COLO668 (cell line): Measurements from ENCODE around the gene CTXN1.
"Not testable (repeated sequence)": the region's sequence is repeated elsewhere in the genome, so short reads cannot be mapped to it uniquely, and the experiment has no call there.

ENCODE experiments used
- DNase-seq: peaks from one replicate; lab custom pipeline; 2025; ENCODE audit not compliant: unreplicated experiment; lab: John Stamatoyannopoulos, UW

The CTXN1 gene

GRCh38 chr19:7947939-7948338 lies 22.0 kb upstream of the CTXN1 start:
- no peak for DNase-seq

- peak; percentile 89 for DNase-seq
These were observed 18.3 kb upstream of the CTXN1 start for GRCh38 chr19:7944177-7944761.

DNA sequence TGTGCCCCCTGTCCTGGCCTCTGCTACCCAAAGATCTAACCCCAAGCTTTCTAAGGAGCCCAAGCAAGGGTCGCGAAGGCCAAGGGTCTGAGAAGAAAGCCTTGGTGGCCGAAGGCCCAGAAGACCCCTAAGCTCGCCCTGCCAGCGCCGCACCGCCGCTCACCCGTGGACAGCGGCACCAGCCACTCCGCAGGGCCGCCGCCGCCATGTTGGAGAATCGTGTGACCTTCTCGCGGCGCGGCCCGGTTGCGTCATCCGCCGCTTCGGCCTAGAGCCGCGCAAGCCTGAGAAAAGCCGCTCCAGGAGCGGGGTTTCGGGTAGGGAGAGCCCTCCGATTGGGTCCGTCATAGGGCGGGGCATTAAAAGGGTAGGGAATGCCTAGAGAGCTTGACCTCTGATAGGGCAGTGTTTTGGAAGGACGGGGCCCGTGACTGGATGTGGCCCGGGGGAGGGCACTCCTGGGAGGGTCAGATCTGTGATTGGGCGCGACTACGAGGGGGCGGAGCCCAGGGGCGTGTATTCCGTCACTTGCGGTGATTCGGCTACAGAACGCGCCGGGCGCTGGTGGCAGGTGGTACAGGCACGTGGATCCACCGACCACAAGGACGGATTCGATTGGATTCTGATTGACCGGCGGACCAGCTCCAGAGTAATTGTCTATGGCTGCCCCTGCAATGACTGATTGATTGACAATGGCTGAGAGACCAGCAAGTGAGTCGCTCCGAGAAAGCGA lies 17.7 kb upstream of the CTXN1 start, which contains the start of gene TIMM44:
TSS of gene TIMM44 (minus strand) at position 223 of the 733 bp plus-strand sequence. CDS start at position 208, 15 bp downstream.
- DNase-seq = peak; percentile 99

DNA sequence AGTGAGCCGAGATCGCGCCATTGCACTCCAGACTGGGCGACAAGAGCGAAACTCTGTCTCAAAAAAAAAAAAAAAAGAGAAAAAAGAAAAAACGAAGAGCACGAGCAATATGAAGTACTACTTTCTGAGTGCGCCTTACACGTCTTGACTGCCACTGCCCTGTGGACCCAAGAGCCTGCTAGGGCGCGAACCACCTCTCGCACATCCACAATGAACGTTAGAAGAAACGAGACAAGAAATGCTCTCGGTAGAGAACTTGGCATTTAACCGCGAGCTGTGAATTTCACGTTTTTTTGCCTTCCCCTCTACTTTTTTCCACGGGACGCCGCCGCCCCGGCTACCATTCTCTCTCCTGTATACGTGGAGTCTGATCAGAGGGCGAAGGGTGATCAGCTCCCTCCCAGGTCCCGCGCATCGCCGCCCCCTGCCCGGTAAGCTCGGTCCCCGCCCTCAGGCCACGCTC lies 17.1 kb upstream of the CTXN1 start:
- DNase-seq = no peak

GRCh38 chr19:7941895-7942596 lies 16.1 kb upstream of the CTXN1 start:
- no peak for DNase-seq

DNA sequence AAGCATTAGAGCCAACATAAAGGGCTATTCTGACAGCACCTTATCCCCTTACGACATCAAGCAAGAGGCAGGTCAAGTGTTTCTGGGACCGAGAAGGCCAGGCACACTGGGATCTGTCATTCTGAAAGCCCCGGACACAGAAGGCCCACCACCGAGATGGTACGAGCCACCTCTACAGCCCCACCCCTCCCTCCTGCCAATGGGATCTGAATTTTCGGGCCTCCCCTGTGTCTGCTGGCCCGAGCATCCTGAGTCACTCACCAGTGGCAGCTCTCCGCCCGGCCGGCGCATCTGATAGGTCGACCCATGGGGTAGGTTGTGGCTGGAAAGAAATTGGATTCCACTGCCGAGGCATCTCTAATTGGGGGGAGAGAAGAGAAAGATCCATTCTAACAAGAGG lies 14.9 kb upstream of the CTXN1 start:
- DNase-seq = no peak

- no peak for DNase-seq
These were observed 8.8 kb upstream of the CTXN1 start for GRCh38 chr19:7934766-7935165.

GRCh38 chr19:7933828-7934725 lies 8.1 kb upstream of the CTXN1 start:
- DNase-seq = no peak

DNA sequence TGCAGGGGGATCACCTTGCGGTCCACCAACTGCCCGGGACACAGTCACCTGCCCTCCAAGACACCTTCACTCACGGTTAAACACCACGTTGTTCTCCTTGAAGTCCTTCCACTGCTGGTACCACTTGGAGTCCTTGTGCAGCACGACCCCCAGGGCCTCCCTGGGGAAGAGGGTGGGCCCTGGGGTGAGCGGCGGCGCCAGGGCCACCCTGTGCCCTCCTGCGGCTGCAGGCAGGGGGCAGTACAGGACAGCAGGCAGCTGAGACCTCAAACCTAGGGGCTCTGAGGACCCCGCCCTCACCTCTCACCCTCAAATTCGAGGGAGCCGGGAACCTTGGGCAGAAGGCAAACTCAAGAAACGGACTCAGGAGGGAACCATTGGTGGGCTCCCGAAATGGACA lies 7.5 kb upstream of the CTXN1 start:
- no peak for DNase-seq

GRCh38 chr19:7932930-7933300 lies 7.0 kb upstream of the CTXN1 start:
- DNase-seq = no peak

GRCh38 chr19:7932276-7932929 lies 6.5 kb upstream of the CTXN1 start:
- DNase-seq = no peak

- DNase-seq = no peak
These were observed 5.5 kb upstream of the CTXN1 start for GRCh38 chr19:7931221-7932061.

DNA sequence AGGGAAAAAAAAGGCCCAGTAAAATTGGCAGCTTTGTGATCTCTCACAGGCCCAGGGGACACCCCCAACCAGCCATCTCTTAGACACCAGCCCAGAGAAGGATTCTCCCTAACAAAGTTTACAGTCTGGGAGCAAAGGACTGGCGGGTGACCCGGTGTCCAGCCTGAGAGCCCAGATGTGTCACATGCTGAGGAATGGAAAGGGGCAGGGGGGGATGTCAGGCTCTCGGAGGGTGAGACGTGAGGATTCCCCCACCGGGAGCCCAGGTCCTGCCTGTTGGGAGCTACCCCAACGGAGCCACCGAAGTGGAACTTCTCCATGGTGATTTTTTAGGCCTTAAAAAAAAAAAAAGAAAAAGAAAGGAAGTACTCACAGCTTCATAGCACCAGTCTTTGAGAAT lies 4.8 kb upstream of the CTXN1 start:
- no peak for DNase-seq

- not testable (repeated sequence) for DNase-seq
These were observed 4.1 kb upstream of the CTXN1 start for GRCh38 chr19:7930030-7930429.

GRCh38 chr19:7928741-7929701 lies 3.1 kb upstream of the CTXN1 start:
- DNase-seq = peak; percentile 53

GRCh38 chr19:7928334-7928706 lies 2.4 kb upstream of the CTXN1 start:
- DNase-seq = no peak

GRCh38 chr19:7927605-7928333 lies 1.8 kb upstream of the CTXN1 start:
- no peak for DNase-seq
